Lung microvascular endothelial cell (primary cell): ENCODE data around the gene WDR59. TPM values are rescaled to one million over a fixed set of nuclear protein-coding genes. Genes with fewer than 3 reads are reported as not detected.

ENCODE experiments used
- total RNA-seq: library from RNA; depleted of rRNA; stranded (reverse); fragments of >200 nt; gene quantifications from 2 replicates; pipeline ENCODE4 v1.2.1, GENCODE V29; 2014

Gene WDR59
- total RNA-seq, 1 donor from 2014 or later = 11.5 TPM

Other genes with a start within 250 kb of the WDR59 start
- gene FA2H, start 210.3 kb downstream of the WDR59 start, total RNA-seq = not detected in 2 replicates
- 7.9 and 10.7 TPM in 2 replicates for gene ZNRF1, start 13.9 kb upstream of the WDR59 start, total RNA-seq
- gene LDHD, start 131.7 kb upstream of the WDR59 start, total RNA-seq = 0.22 and 0.60 TPM in 2 replicates
- 5.4 and 10.5 TPM in 2 replicates for gene ZFP1, start 163.4 kb upstream of the WDR59 start, total RNA-seq
- gene CTRB2, start 222.0 kb upstream of the WDR59 start, total RNA-seq = not detected in 2 replicates
- not detected in 2 replicates for gene CTRB1, start 233.9 kb upstream of the WDR59 start, total RNA-seq